ENCODE data around the gene TNPO1. TPM values are rescaled to one million over a fixed set of nuclear protein-coding genes. Genes with fewer than 3 reads are reported as not detected.
"Not testable (repeated sequence)": the region's sequence is repeated elsewhere in the genome, so short reads cannot be mapped to it uniquely, and the experiment has no call there.

The TNPO1 gene
- total and polyA plus RNA-seq, 9 of the 15 experiments (the other 6 are each of a cell fraction or from before 2014, with no cell fraction given) = 20.8 to 176 (median 97.9) TPM

DNA sequence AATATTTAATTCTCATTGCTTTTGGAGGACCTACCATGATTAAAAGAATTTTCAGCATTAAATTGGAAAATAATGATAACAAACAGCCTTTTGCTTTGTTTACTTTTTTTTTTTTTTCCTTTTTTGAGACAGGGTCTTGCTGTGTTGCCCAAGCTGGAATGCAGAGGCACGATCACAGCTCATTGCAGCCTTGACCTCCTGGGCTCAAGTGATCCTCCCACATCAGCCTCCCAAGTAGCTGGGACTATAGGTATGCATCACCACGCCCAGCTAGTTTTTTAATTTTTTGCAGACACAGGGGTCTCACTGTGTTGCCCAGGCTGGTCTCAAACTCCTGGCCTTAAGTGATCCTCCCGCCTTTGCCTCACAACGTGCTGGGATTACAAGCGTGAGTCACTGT, 23.8 kb upstream of the TNPO1 start:
- FAIRE-seq; H3K9ac ChIP-seq (ENCODE audit: insufficient read depth in 1 of 2, low read depth in 2 of 2, low read length in 2 of 2); H3K27me3 ChIP-seq (ENCODE audit: control insufficient read depth in 2 of 2, insufficient read depth in 2 of 2, low read length in 2 of 2); H4K20me1 ChIP-seq (replicated peaks; ENCODE audit: control insufficient read depth, insufficient read depth, low read length); in situ Hi-C loops (cut with MboI); H3K36me3 ChIP-seq (ENCODE audit: control insufficient read depth, insufficient read depth, low read length); H3K79me2 ChIP-seq (ENCODE audit: control insufficient read depth, insufficient read depth, low read length); intact Hi-C loops (cut with micrococcal nuclease); CTCF ChIA-PET (ENCODE audit: low intra/inter-chr PET ratio); H3K4me2 ChIP-seq (ENCODE audit: insufficient read depth, low read length); ATAC-seq; BruUV-seq (replicated peaks); H3K4me1 ChIP-seq (replicated peaks in 1 of 2; ENCODE audit: control insufficient read depth in 2 of 2, insufficient read depth in 2 of 2, low read length in 2 of 2); H3K27ac ChIP-seq (ENCODE audit: extremely low read depth, low read depth, low read length); POLR2A ChIA-PET; H3K4me3 ChIP-seq; H3K9me3 ChIP-seq (replicated peaks; ENCODE audit: control insufficient read depth, insufficient read depth, low read depth, low read length); H3K9me1 ChIP-seq (ENCODE audit: control insufficient read depth, insufficient read depth, low read length); H2AFZ ChIP-seq (ENCODE audit: low read depth, low read length); DNase-seq (ENCODE audit: extremely low read depth in 1 of 4, low spot score in 3 of 4): not testable (repeated sequence)
- TF ChIP-seq ZNF121 (CRISPR knock-in tag; conservative IDR thresholded peaks at IDR 0.05) = peak; percentile 40; the same call in 1 of the 2 replicates
- 0% methylated on average over 4 of the region's 5 CpGs for WGBS (ENCODE audit: insufficient coverage, low coverage, missing lambda C conversion rate)

DNA sequence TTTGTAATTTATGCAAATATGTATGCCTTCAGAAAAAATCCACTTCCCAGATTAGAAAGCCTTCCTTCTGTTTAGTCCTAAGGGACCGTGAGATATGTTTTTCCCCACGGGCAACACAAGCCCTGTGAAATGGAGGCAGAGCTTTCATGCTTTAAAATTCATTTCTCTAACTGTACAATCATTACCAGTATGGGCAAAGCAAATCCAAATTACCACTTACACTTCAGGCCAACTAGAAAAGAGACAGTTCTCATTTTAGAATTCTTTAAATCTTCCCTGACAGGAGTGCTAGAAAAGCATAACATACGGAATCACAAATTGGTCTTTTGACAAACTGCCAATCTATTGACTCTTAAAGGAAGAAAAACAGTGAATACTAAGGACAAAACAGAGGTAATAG, 20.5 kb upstream of the TNPO1 start:
- intact Hi-C loops (cut with micrococcal nuclease) = no loop called here
- Histone ChIP-seq H3K79me2 (ENCODE audit: control insufficient read depth, insufficient read depth, low read length) (no peaks in the 10 kb centered on the region), H3K27ac (ENCODE audit: extremely low read depth, low read depth, low read length) (no peak overlapping the region), H4K20me1 (replicated peaks; ENCODE audit: control insufficient read depth, insufficient read depth, low read length) (no peaks in the 10 kb centered on the region), H3K4me3 (no peak overlapping the region), H2AFZ (ENCODE audit: low read depth, low read length) (no peak overlapping the region), H3K9ac (ENCODE audit: insufficient read depth in 1 of 2, low read depth in 2 of 2, low read length in 2 of 2) (no peak overlapping the region), H3K4me1 (replicated peaks in 1 of 2; ENCODE audit: control insufficient read depth in 2 of 2, insufficient read depth in 2 of 2, low read length in 2 of 2) (no peaks in the 10 kb centered on the region), H3K4me2 (ENCODE audit: insufficient read depth, low read length) (no peak overlapping the region), H3K27me3 (ENCODE audit: control insufficient read depth in 2 of 2, insufficient read depth in 2 of 2, low read length in 2 of 2) (peaks cover 5 to 13% of the 10 kb centered on the region in 2 experiments; a peak in 2 of 5 replicates), H3K36me3 (ENCODE audit: control insufficient read depth, insufficient read depth, low read length) (no peaks in the 10 kb centered on the region), H3K9me3 (replicated peaks; ENCODE audit: control insufficient read depth, insufficient read depth, low read depth, low read length) (no peaks in the 10 kb centered on the region), H3K9me1 (ENCODE audit: control insufficient read depth, insufficient read depth, low read length) (no peaks in the 10 kb centered on the region)
- no peak for ATAC-seq
- in situ Hi-C loops (cut with MboI) = no loop called here
- BruUV-seq (replicated peaks) = no TSS peak
- ChIA-PET POLR2A (interaction anchor here (1.2 kb wide), 2 partner anchors 20 to 73 kb away, joined by 3 to 4 read pairs; partner anchors contain the start of gene TNPO1), CTCF (ENCODE audit: low intra/inter-chr PET ratio) (no interaction called here)
- no peak for FAIRE-seq
- DNase-seq (ENCODE audit: extremely low read depth in 1 of 4, low spot score in 3 of 4) = no peak
- 5% methylated on average over 3 of the region's 3 CpGs for WGBS (ENCODE audit: insufficient coverage, low coverage, missing lambda C conversion rate)
- no peak for TF ChIP-seq POLR3G (IDR thresholded peaks at IDR 0.05; ENCODE audit: extremely low read depth, insufficient read length, insufficient replicate concordance)
- TF ChIP-seq AFF4 (CRISPR knock-in tag; IDR thresholded peaks at IDR 0.05) = no peak
- no peak for TF ChIP-seq ZBTB5 (IDR thresholded peaks at IDR 0.05)
- no peak for TF ChIP-seq SUPT5H (IDR thresholded peaks at IDR 0.05)
- no peak for TF ChIP-seq ZNF143 (CRISPR knock-in tag; IDR thresholded peaks at IDR 0.05)
- no peak for TF ChIP-seq CTBP1 (IDR thresholded peaks at IDR 0.05; ENCODE audit: borderline replicate concordance)
- TF ChIP-seq ZNF507 (tag; conservative IDR thresholded peaks at IDR 0.05) = no peak
- TF ChIP-seq ZNF589 (CRISPR knock-in tag; IDR thresholded peaks at IDR 0.05; ENCODE audit: low read depth) = no peak
- TF ChIP-seq ZBTB9 (CRISPR knock-in tag; IDR thresholded peaks at IDR 0.05) = no peak
